ENCODE data around the gene SECTM1.

SECTM1 gene

DNA sequence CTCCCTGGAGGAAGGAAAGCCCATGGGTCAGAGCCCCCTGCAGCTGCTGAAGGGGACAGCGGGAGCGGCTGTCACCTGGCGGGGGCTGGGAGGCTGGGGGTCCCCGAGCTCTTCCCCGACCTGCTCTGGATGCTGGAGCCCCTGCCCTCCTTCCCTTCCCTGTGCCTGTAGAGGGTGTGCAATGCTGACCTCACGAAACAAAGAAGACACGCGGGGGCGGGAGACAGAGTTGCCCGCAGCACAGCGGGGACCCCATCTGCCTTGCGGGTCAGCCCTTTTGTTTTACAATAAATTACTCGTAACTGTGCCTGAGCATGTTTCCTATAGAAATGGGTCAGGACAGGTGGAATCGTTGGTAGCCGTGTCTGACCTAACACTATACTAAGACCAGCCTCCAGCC, 6.3 kb downstream of the SECTM1 start:
- no peak for DNase-seq

DNA sequence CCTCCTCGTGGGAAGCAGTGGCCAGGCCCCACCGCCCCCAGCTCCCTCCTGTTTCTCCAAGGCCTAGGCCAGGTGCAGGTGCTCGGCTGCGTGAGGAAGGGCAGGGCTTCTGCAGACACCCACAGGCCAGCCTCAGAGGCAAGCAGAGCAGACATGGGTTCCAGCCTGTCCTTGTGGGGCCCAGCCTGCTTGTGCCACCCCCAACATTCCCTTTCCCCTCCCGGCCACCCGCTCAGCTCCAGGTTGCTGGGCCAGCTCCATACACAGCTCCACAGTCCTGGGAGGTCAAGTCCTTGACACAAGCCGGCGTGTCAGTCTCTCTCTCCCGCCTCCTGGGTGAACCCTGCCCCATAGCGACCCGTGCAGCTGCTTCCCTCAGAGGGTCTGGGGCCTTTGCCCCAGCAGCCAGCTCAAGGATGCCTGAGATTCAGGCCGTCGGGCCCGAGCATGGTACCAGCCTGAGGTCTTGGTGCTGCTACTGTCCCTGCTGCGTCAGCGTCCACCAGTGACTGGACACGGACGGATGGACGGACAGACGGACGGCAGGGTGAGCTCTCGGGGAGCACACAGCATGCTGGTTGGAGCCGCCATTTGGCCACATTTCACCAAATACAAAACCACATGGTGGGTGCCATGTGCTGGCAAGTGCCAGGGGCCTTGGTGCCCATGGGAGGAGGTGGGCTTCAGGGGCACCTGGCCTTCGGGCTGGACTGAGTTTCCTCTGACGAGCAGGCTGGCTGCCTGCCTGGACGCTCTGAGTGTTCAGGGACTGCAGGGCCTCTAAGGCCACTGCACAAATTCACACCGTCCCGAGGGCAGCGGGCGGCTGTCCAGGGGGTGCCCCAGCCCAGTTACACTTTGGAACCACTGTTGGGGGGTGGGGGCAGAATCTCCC, 8.0 kb downstream of the SECTM1 start:
- DNase-seq = no peak

DNA sequence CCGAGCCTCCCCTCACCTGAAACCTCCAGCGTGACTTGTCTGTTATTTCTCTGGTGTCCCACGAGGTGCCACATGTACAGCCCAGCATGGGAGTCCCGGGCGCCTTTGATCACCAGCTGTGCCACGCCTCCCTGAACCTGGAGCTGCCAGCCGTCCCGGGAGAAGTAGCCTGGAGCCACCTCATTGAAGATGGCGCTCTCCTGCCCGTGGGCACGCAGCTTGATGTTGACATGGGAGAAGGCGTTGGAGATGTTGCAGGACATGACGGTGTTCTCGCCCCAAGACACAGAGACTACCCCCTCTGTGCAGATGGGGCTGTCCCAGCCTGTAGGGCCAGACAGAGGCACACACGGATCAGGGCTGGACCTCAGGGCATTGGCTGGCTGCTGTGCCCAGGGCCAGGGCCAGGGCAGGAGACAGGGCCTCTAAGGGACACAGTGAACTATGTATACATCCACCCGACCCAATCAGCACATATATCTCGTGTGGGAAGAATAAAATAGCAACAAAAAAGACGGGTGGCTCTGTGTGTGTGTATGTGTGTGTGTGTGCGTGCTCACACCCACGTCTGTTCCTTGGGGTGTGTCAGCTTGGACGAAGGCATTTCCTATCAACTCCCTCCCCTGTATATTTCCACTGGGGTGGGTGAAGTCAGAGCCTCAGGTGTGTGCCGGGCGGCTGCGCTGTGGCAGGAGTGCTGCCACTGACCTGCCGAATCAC, 8.8 kb downstream of the SECTM1 start:
- peak; percentile 59 for DNase-seq

DNA sequence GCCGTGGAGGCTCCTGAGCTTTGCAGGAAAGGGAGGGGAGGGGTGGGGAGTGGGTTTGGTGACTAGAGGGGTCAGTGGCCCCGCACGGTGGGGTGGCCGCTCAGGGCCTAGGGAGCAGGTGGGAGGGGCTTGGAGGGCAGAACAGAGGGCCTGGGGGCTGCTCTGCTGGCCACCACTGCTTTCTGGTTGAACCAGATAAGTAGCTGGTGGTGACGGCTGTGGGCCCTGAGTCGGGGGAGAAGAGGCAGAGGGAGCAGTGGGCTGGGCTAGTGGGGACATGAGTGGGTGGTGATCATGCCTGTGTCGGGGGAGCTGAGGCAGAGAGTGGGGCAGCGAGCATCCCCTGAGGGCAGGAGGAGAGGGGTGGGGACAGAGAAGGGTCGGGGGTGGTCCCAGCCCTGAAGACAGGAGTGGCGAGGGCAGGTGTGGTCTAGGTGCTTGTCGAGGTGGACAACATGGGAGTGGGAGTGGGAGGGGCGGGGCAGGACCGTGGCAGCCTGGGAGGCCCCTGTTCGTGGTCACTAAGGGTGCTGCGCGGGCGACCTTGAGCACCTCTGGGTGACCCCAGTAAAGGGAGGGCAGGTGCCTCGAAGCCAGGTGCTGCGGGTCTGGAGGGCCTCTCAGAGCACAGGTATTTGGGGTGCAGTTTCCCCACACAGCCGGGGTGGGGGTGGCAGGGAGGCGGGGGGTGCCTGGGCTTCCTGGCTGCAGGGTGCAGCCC, 9.9 kb downstream of the SECTM1 start:
- DNase-seq = no peak

DNA sequence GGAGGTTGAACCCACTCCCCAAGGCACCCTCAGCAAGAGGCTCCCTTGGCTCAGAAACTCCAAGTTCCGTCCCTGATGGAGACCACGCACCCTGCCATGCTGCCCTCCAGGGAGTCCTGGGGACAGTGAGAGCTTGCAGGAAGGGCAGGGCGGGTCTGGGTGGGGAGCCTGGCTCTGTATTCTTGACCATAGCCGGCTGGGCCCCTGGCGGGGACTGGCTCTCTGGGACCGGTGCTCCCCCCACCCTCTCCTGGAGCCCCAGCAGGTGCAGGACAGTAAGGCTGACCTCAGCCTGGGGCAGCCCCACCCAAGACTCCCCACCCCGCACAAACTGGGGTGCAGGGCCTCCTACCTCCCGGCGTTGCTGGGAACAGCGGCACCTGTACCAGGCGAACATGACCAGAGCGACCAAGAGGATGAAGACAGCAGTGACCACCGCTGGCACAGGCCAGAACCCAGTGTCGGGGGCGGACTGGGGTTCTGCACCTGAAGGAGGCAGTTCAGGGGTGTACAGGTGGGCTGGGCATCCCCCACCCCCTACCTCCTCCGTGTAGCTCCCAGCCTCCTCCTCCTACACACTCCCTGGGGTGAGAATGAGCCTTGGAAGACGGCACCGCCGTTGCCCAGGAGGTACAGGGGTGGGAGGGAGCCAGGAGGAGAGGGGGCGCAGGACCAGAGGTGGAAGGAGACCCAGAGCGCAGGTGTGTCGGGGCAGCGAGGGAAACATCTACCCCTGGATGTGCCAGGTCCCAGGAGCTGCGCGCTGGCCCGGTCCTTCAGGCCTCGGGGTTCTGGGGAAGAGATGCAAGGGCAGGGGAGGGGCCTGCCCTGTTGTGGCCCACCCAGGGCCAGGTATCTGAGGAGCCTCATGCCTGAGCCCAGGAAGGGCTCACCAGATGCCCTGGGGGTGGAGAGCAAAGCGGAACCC, 10.8 kb downstream of the SECTM1 start:
- DNase-seq = no peak

DNA sequence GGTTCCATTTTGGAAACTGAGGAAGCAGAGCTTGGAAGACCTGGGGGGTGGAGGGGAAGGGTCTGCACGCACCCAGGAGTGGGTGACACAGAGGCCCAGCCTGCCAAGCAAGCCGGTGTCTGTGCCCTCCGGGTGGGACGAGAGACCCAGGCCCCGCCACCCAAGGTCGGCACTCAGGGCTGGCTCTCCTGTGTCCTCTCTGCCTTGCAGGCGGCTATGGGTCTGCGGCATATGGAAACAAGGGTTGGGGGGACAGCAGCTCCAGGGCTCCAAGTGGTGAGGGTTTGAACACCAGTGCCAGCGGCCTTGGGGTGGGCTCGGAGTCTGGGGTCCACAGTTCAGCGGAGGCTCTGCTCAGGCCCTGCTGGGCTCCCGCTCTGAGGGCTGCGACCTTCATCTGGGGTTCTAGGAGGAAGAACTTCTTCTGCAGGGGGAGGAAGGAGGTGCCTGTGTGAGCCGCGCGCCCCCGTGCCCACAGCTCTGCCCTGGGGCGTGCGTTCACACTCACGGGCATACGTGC, 11.6 kb downstream of the SECTM1 start:
- no peak for DNase-seq

DNA sequence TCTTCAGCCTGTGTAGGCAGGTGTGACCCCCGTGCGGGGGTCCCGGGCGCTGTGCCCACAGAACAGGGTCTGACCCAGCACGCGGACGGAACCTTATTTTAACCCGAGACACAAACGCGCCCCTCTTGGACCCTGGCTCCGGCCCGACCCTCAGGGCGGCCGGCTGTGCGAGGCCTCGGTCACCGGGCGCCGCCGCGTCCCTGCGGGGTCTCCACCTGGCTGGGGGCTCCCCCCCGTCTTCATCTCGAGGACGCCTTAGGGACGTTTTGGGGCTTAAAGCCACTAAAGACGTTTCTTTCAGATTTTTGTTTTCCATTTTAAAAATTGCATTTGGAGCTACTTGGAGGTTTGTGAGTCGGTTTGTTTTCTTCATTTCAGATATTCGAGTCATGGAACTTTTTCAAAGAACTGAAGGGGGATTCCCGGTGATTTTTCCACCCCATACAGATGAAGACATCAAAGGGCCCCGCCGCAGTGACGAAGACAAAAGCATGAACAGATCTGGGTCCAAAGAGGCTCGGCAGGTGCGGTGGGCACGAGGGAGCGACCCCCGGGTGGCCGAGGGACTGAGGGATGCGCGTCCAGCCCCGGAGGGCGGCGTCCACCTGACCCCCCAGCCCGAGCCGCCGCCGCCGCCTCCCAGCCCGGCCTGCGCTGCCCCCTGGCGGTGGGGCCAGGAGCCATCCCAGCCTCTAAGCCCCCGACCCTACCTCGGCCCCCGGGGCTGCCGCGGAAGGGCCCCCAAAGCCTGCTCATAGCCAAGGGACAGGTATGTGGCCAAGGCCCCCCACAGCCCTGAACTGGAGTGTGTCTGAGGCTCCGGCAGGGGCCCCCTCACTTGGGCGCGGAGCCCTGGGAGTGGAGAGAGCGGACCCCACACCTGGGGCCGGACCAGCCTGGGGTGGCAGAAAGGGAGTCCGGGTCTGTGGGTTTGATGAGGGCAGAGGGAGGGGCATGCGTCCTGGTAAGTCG, 12.3 kb downstream of the SECTM1 start:
- DNase-seq = peak; percentile 86

DNA sequence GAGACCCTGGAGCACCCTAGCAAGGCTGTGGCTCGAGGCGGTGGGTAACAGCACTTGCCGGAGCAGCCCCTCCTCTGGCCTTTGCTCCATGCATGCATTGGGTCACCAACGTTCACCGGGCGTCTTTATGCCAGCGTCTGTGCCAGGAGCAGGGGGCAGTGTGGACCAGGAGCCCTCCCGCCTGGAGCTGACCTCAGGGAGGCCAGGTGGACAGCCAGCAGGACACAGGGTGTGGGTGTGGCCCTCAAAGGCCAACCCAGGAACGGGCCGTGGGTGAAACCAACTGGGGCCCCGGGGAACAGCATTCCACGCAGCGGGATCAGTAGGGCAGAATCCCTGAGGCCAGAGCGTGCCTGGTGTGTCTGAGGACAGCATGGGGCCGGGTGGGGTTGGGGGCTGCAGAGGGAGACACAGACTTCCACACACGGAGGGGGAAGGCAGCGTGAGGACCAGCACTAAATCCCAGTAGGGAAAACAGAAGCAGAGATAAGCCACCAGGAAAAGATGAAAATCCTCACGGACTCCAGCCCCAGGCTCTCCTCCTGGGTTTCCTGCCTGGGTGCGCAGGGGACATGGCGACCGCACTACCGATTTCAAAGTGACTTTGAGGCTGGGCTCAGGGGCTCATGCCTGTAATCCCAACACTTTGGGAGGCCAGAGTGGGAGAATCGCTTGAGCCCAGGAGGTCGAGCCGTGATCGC, 13.3 kb downstream of the SECTM1 start:
- no peak for DNase-seq

DNA sequence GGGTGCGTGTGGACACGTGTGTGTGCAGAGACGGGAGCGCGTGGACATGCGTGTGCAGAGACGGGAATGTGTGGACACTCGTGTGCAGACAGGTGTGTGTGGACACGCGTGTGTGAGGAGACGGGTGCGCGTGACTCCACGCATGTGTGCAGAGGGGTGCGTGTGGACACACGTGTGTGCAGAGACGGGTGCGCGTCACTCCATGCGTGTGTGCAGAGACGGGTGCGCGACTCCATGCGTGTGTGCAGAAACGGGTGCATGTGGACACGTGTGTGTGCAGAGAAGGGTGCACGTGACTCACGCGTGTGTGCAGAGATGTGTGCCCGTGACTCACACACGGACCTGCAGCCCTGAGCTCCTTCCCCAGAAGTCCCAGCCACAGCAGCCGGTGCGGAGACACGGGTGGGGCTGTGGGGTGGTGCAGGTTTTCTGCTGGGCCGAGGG, 13.9 kb downstream of the SECTM1 start:
- DNase-seq = no peak

DNA sequence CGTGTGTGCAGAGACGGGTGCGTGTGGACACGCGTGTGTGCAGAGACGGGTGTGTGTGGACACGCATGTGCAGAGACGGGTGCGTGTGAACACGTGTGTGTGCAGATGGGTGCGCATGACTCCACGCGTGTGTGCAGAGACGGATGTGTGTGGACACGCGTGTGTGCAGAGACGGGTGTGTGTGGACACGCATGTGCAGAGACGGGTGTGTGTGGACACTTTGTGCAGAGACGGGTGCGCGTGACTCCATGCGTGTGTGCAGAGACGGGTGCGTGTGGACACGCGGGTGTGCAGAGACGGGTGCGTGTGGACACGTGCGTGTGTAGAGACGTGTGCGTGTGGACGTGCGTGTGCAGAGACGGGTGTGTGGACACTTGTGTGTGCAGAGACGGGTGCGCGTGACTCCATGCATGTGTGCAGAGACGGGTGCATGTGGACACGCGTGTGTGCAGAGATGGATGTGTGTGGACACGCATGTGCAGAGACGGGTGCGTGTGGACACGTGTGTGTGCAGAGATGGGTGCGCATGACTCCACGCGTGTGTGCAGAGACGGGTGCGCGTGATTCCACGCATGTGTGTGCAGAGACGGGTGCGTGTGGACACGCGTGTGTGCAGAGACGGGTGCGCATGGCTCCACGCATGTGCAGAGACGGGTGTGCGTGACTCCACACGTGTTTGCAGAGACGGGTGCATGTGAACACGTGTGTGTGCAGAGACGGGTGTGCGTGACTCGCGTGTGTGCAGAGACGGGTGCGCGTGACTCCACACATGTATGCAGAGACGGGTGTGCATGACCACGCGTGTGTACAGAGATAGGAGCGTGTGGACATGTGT, 14.6 kb downstream of the SECTM1 start:
- DNase-seq = no peak

DNA sequence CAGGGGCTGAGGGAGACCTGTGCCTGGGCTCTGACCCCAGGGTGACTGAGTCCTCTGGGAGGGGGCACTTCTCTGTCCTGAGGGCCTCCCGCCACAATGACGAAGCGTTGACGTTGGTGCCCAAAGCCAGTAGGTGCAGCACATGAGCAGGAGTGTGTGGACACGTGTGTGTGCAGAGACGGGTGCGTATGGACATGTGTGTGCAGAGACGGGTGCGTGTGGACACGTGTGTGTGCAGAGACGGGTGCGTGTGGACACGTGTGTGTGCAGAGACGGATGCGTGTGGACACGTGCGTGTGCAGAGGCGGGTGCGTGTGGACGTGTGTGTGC, 15.4 kb downstream of the SECTM1 start:
- no peak for DNase-seq

DNA sequence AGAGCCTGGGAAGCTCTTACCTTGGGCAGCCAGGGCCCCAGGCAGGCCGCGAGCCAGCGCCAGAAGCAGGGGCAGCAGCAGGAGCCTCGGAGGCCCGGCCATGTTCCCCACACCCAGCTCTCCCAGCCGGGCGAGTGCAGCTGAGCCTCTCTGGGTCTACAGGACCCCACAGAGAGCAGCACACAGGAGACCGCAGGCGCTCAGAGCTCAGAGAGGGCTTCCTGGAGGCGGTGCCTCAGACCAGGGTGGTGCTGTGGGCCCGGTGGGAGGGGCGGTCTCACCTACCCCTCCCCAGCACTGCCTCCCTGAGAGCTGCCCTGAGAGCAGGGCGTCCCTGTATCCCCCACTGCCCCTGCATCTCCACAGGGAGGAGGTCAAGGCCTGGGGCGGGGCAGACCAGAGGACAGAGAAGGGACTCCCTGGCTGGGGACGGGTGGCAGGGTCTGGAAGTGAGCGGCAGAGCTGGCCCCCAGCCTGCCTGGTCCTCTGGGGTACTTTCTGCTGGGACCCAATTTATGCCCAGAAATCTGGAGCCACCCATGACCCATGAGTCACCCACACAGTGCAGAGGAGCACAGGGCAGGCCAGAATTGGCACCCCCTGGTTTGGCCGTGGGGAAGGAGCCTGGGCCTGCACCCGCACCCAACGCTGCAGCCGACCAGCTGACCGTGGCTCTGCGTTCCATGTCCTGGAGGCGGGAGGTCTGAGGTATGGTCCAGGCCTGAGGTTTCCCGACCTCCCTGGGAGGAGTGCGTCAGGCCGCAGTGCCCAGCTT, 16.0 kb downstream of the SECTM1 start, which contains the start of gene CD7:
TSS of gene CD7 (minus strand) at position 215 of the 775 bp plus-strand sequence. CDS start at position 102, 113 bp downstream.
- DNase-seq = peak; percentile 87

DNA sequence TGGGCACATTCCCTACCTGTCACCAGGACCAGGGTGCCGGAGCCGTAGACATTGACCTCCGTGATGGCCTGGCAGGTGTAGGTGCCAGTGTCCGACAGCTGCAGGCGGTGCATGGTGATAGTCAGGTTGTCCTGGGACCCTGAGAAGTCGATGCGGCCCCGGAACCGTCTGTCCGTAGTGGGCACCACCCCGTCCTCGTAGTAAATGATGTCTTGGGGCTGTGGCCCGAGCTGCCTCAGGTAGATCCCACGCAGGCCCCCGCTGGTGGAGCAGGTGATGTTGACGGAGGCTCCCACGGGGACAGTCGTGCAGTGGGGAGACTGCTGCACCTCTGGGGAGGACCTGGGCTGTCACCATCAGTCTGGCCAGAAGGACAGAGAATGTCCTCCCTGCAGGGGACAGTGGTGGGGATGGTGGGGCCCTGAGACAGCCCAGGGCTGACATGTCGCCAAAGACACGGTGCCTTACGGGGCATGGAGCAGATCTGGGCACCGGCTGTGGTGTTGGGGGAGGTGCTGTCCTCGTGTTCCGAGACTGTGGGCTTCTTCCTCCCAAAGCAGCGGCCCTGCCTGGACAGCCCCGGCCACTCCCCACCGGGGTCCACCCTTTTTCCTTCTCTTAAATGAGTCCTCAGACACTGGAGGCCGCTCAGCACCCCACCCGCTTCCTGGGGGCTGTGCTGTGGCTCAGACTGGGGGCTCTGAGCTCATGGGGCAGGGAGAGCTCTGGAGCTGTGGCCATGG, 16.7 kb downstream of the SECTM1 start:
- peak; percentile 53 for DNase-seq

DNA sequence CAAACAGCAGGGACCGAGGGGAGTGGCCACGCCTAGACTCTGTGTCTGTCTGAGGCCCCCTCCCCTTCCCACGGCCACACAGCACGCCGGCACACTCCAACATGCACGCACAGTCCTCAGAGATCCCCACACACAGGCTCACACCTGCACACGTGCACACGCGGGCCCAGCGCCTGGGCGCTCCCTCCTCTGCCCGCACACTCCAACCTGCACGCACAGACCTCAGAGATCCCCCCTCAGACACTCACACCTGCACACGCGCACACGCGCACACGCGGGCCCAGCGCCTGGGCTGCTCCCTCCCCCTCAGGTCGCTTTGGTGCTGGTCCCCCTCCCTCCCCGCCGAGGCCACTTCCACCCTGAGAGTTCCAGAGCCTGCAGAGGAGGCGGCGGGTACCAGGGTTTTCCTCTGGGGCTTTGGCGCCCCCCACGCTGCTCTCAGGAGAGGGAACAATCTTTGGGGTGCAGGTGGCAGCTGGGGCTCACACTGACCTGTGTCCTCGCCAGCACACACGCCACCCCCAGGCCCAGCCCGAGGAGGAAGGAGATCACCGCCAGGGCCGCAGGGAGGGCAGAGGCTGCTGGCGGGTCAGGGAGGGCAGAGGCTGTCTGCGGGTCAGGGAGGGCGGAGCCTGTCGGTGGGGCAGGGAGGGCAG, 17.7 kb downstream of the SECTM1 start:
- peak; percentile 67 for DNase-seq

DNA sequence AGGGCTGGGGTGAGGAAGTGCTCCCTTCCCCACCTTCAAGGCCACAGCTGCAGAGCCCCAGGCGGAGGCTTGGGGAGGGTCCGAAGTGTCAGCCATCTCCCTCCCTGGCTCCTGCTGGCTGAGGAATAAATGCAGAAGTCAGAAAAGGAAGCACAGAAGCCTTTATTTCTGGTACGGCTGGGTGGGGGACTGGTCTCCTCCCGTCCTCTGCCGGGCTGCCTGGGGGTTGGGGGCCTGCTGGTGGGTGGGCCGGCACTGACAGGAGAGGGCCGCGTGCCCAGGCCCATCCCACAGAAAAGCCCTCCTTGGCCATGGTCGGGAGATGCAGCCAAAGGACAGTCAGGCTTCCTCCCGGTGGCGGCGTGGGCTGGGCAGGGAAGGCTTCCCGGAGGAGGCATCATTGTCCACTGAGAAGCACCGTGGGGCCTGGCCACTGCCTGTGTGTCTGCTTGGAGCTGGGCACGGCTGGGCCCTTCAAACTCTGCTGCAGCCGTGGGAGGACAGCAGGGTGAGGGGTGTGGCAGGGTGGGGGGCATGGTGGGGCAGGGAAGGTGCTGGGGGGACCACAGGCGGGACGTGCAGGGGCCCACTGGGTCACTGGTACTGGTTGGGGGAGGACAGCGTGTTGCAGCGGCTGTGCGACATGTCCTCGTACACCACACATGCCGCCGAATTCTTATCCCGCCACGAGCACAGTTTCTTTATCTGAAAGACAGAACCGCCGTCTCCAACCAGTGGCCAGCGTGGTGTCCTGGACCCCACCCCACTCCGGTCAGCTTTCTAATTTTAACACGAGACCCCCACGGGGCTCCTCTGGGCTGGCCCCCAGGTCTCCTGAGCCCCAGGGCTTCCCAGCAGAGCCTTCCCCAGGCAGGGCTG, 18.6 kb downstream of the SECTM1 start:
- DNase-seq = no peak

Data from stimulated activated CD4-positive, alpha-beta T cell treated with anti-CD3 and anti-CD28 coated beads, Interleukin-15, amount 100 ng/mL, for 24 hours (primary cell).